ENCODE results near the gene SMIM13. TPM values are rescaled to one million over a fixed set of nuclear protein-coding genes. Genes with fewer than 3 reads are reported as not detected.

Gene SMIM13
- total RNA-seq, 2 donors from 2014 or later: 6.3 to 8.0 TPM

DNA sequence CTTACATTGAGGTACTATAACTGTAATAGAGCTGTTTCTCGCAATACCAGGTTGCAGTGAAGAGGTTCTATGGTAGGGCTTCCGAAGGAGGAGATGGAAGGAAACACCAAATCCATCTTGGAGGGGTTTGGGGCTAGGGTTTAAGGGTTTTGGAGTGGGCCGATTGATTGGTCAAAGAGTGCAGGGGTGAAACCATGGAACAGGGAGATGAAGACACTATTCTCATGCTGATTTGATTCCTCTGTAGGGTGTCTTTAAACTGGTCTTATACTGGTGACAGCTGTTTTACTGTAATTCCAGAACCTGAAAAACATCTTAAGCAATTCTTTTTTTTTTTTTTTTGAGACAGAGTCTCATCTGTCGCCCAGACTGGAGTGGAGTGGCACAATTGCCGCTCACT, 7.8 kb downstream of the SMIM13 start:
- H3K4me3 ChIP-seq: no peak overlapping the region
- no peaks in the 10 kb centered on the region for H3K4me1 ChIP-seq
- no peaks in the 10 kb centered on the region for H3K27me3 ChIP-seq
- no peak overlapping the region for H3K9ac ChIP-seq (ENCODE audit: low read depth in 2 of 2, low read length in 2 of 2)
- no peak overlapping the region for H3K27ac ChIP-seq
- H3K9me3 ChIP-seq: no peaks in the 10 kb centered on the region
- intact Hi-C loops (cut with DNase I): no loop called here
- DNase-seq: no peak
- no peaks in the 10 kb centered on the region for H3K36me3 ChIP-seq
- TF ChIP-seq, protein P1, sequence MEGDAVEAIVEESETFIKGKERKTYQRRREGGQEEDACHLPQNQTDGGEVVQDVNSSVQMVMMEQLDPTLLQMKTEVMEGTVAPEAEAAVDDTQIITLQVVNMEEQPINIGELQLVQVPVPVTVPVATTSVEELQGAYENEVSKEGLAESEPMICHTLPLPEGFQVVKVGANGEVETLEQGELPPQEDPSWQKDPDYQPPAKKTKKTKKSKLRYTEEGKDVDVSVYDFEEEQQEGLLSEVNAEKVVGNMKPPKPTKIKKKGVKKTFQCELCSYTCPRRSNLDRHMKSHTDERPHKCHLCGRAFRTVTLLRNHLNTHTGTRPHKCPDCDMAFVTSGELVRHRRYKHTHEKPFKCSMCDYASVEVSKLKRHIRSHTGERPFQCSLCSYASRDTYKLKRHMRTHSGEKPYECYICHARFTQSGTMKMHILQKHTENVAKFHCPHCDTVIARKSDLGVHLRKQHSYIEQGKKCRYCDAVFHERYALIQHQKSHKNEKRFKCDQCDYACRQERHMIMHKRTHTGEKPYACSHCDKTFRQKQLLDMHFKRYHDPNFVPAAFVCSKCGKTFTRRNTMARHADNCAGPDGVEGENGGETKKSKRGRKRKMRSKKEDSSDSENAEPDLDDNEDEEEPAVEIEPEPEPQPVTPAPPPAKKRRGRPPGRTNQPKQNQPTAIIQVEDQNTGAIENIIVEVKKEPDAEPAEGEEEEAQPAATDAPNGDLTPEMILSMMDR (IDR thresholded peaks at IDR 0.05): no peak

DNA sequence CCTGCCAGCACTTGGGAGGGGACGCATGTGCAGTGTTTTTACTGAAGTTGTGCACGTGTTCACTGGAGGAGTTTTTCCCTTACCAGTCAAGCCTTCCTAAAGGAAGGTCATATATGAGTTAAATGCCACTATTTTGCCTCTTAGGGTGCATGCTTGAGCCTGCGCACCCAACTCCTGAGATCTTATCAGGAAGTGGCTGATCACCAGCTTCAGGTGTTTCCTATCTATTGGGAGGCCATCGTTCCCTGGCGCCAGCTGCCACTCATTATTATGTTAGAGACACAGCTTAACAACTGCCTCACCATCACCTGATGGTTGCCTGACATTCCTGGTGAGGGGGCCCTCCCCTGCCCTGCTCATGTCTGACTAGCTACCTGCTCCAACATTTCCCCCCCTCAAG, 9.4 kb downstream of the SMIM13 start:
- H3K27ac ChIP-seq: no peak overlapping the region
- H3K4me1 ChIP-seq: no peaks in the 10 kb centered on the region
- no peak overlapping the region for H3K9ac ChIP-seq (ENCODE audit: low read depth in 2 of 2, low read length in 2 of 2)
- DNase-seq: no peak
- no peaks in the 10 kb centered on the region for H3K9me3 ChIP-seq
- TF ChIP-seq, protein P1 (IDR thresholded peaks at IDR 0.05): no peak
- H3K27me3 ChIP-seq: no peaks in the 10 kb centered on the region
- H3K36me3 ChIP-seq: no peaks in the 10 kb centered on the region
- intact Hi-C loops (cut with DNase I): no loop called here
- H3K4me3 ChIP-seq: no peak overlapping the region

GRCh38 chr6:11108726-11109125, 15.1 kb downstream of the SMIM13 start:
- no peak for DNase-seq
- H3K4me1 ChIP-seq: no peaks in the 10 kb centered on the region
- H3K36me3 ChIP-seq: no peaks in the 10 kb centered on the region
- H3K9me3 ChIP-seq: no peaks in the 10 kb centered on the region
- H3K4me3 ChIP-seq: no peak overlapping the region
- intact Hi-C loops (cut with DNase I): no loop called here
- H3K27ac ChIP-seq: no peak overlapping the region
- TF ChIP-seq, protein P1 (IDR thresholded peaks at IDR 0.05): no peak
- no peaks in the 10 kb centered on the region for H3K27me3 ChIP-seq
- no peak overlapping the region for H3K9ac ChIP-seq (ENCODE audit: low read depth in 2 of 2, low read length in 2 of 2)

DNA sequence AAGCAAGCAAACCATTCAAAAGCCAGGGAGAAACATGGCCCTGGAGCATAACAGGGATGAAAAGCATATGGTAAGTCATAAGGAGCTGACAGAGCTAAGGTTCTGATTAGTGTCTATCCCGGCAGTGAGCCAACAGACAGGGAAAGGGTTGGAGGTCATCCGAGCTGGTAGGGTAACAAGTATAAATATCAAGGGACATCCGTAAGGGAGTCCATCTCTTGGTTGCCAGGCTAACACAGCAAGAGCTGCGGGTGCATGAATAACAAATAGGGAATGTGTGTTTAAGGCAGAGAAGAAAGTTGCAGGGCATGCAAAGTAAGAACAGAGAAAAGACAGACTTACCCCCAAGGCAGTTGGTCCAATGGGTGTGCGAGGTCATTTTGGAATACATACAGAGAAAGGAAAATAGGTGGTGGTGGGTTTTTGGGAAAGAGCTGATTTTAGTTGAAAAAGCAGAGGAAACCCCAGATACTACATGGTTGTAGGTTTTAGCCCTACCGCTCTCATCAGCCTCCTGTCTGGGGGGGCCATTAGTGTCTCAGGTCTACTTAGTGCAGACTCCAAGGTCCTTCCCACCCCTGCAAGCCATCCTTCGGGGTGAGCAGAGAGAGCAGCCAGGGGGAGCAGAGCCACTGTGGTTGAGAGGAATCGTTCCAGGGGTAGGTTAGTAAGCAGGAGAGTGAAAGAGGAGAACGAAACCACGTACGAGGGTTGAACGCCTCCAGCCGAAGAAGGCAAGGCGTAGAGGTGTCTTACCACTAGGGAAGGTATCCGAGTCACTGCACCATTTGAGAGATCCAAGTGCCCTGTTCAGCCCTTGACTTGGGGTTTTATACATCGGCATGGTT, 17.5 kb downstream of the SMIM13 start, which contains the start of gene ERVFRD-1:
Gene ERVFRD-1, minus strand, starts transcription at position 805 of the 848 bp plus-strand sequence. CDS start 6,415 bp downstream, outside the sequence.
- no peak within 1 kb of the TSS for H3K27ac ChIP-seq
- no peaks in the 10 kb centered on the region for H3K4me1 ChIP-seq
- intact Hi-C loops (cut with DNase I): no loop called here
- no peak within 1 kb of the TSS for H3K9ac ChIP-seq (ENCODE audit: low read depth in 2 of 2, low read length in 2 of 2)
- H3K4me3 ChIP-seq: no peak within 1 kb of the TSS
- DNase-seq: no peak
- TF ChIP-seq, protein P1 (IDR thresholded peaks at IDR 0.05): no peak
- H3K9me3 ChIP-seq: no peaks in the 10 kb centered on the region
- H3K27me3 ChIP-seq: no peaks in the 10 kb centered on the region
- no peaks in the 10 kb centered on the region for H3K36me3 ChIP-seq

DNA sequence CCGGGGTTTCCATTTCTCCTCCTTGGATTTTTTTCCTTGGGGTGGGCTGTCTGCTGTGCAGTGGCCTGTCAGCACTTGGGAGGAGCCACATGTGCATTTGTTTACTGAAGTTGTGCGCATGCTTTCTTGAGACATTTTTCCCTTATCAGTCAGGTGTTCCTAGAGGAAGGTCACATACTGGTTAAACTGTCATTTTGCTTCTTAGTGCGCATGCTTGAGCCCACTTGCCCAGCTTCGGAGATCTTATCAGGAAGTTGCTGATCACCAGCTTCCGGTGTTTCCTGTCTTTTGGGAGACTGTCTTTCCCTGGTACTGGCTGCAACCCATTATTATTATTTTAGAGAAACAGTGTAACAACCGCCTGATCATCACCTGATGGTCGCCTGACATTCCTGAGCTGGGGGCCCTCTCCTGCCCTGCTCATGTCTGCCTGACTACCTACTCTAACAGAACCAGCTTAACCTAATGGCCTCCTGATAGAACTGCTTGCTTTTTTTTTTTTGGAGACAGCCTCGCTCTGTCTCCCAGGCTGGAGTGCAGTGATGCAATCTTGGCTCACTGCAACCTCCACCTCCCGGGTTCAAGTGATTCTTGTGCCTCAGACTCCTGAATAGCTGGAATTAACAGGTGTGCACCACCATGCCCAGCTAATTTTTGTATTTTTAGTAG, 18.3 kb downstream of the SMIM13 start:
- peak; percentile 18 for DNase-seq
- Histone ChIP-seq H3K4me1 (no peaks in the 10 kb centered on the region), H3K27ac (no peak overlapping the region), H3K9me3 (no peaks in the 10 kb centered on the region), H3K4me3 (no peak overlapping the region), H3K27me3 (no peaks in the 10 kb centered on the region), H3K9ac (ENCODE audit: low read depth in 2 of 2, low read length in 2 of 2) (no peak overlapping the region), H3K36me3 (no peaks in the 10 kb centered on the region)
- intact Hi-C loops (cut with DNase I): no loop called here
- TF ChIP-seq, protein P1 (IDR thresholded peaks at IDR 0.05): no peak
